SK-N-SH treated with all-trans-retinoic acid at 6 μM for 48 hours (cell line): ENCODE data around the gene SLC7A9.

Experiments used
- ATAC-seq: fragments of 200-7000 bp; cut with Tn5 transposase; 3 replicates; pipeline ENCODE4 v1.9.1; 2020; ENCODE audit warnings: mild to moderate bottlenecking, moderate library complexity
- ARNTL ChIP-seq: fragments of 450-650 bp; formaldehyde crosslinking; IDR thresholded peaks from 2 replicates; pipeline ENCODE4 v1.5.0; 2020; ENCODE audit warnings: low read depth, mild to moderate bottlenecking, moderate library complexity, borderline replicate concordance
- BACH2 ChIP-seq: fragments of 250-450 bp; sonication (Bioruptor Pico); IDR thresholded peaks from 2 replicates; pipeline ENCODE4 v1.9.0; 2021; ENCODE audit warnings: mild to moderate bottlenecking, borderline replicate concordance
- CSDC2 ChIP-seq: fragments of 250-450 bp; sonication (Bioruptor Pico); IDR thresholded peaks from 2 replicates; pipeline ENCODE4 v1.5.0; 2020; ENCODE audit warnings: mild to moderate bottlenecking, moderate library complexity
- ESRRG ChIP-seq: fragments of 250-450 bp; sonication (Bioruptor Pico); IDR thresholded peaks from 2 replicates; pipeline ENCODE4 v1.6.1; 2021; ENCODE audit warnings: mild to moderate bottlenecking
- GLIS3 ChIP-seq: fragments of 250-450 bp; sonication (Bioruptor Pico); IDR thresholded peaks from 2 replicates; pipeline ENCODE4 v1.5.0; 2020; ENCODE audit warnings: mild to moderate bottlenecking, moderate library complexity
- OSR1 ChIP-seq: fragments of 250-450 bp; sonication (Bioruptor Pico); IDR thresholded peaks from 2 replicates; pipeline ENCODE4 v1.8.0; 2022; ENCODE audit warnings: moderate library complexity, mild to moderate bottlenecking, inconsistent platforms
- PPARA ChIP-seq: fragments of 250-450 bp; sonication (Bioruptor Pico); IDR thresholded peaks from 2 replicates; pipeline ENCODE4 v1.5.0; 2020; ENCODE audit warnings: mild to moderate bottlenecking, borderline replicate concordance
- RARB ChIP-seq: fragments of 250-450 bp; sonication (Bioruptor Pico); IDR thresholded peaks from 2 replicates; pipeline ENCODE4 v1.8.0; 2021; ENCODE audit warnings: mild to moderate bottlenecking, moderate library complexity
- SNAI2 ChIP-seq: fragments of 250-450 bp; sonication (Bioruptor Pico); IDR thresholded peaks from 2 replicates; pipeline ENCODE4 v1.5.0; 2020; ENCODE audit warnings: mild to moderate bottlenecking, moderate library complexity
- TCF4 ChIP-seq: fragments of 250-450 bp; sonication (Bioruptor Pico); IDR thresholded peaks from 2 replicates; pipeline ENCODE4 v1.8.0; 2021; ENCODE audit warnings: mild to moderate bottlenecking, moderate library complexity, borderline replicate concordance
- TOX ChIP-seq: fragments of 250-450 bp; sonication (Bioruptor Pico); IDR thresholded peaks from 2 replicates; pipeline ENCODE4 v1.8.0; 2021; ENCODE audit warnings: mild to moderate bottlenecking, moderate library complexity, borderline replicate concordance
- ZC3H10 ChIP-seq: fragments of 250-450 bp; sonication (Bioruptor Pico); IDR thresholded peaks from 2 replicates; pipeline ENCODE4 v1.5.1; 2021; ENCODE audit warnings: mild to moderate bottlenecking, moderate library complexity
- ZFP3 ChIP-seq: fragments of 250-450 bp; sonication (Bioruptor Pico); IDR thresholded peaks from 2 replicates; pipeline ENCODE4 v1.5.0; 2020; ENCODE audit warnings: mild to moderate bottlenecking, moderate library complexity
- ZFP30 ChIP-seq: fragments of 450-650 bp; formaldehyde crosslinking; IDR thresholded peaks from 2 replicates; pipeline ENCODE4 v1.5.0; 2022; ENCODE audit warnings: mild to moderate bottlenecking, moderate library complexity
- ZNF565 ChIP-seq: fragments of 450-650 bp; formaldehyde crosslinking; conservative IDR thresholded peaks from 2 replicates; pipeline ENCODE4 v1.5.0; 2020; ENCODE audit warnings: low read depth, mild to moderate bottlenecking, moderate library complexity
- ZNF70 ChIP-seq: fragments of 450-650 bp; formaldehyde crosslinking; IDR thresholded peaks from 2 replicates; pipeline ENCODE4 v1.5.0; 2020; ENCODE audit warnings: mild to moderate bottlenecking, moderate library complexity
- ZNF8 ChIP-seq: fragments of 450-650 bp; formaldehyde crosslinking; IDR thresholded peaks from 2 replicates; pipeline ENCODE4 v1.5.0; 2020; ENCODE audit warnings: mild to moderate bottlenecking, moderate library complexity
- TF ChIP-seq, protein P1 (sequence below): fragments of 250-450 bp; sonication (Bioruptor Pico); IDR thresholded peaks from 2 replicates; pipeline ENCODE4 v1.8.0; 2020; ENCODE audit warnings: mild to moderate bottlenecking, moderate library complexity, borderline replicate concordance
- TF ChIP-seq, protein P2 (sequence below): fragments of 250-450 bp; sonication (Bioruptor Pico); IDR thresholded peaks from 2 replicates; pipeline ENCODE4 v1.8.0; 2021; ENCODE audit warnings: low read depth, mild to moderate bottlenecking, moderate library complexity, borderline replicate concordance
- TF ChIP-seq, protein P3 (sequence below): fragments of 250-450 bp; sonication (Bioruptor Pico); IDR thresholded peaks from 2 replicates; pipeline ENCODE4 v1.5.0; 2020; ENCODE audit warnings: mild to moderate bottlenecking, moderate library complexity
- TF ChIP-seq, protein P4 (sequence below): fragments of 250-450 bp; sonication (Bioruptor Pico); IDR thresholded peaks from 2 replicates; pipeline ENCODE4 v1.5.1; 2020; ENCODE audit warnings: low read depth, mild to moderate bottlenecking, moderate library complexity

SLC7A9 gene

DNA sequence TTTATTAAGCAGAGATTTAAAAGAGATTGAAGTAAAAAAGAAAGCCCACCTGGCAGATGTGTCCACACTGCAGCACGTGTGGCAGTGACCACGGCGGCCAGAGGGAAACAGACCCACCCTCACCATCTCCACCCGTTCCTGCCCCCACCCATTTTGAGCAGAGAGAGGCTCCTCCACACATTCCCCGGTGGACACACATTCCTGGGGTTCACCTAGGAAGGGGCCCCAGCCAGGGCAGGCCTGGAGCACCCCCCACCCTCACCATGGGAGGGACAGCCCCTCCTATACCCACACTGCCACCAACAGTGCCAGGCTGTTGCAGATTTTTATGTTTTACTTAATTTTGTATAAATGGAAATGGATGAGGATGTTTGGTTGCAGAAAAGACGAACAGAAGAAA is 54.9 kb downstream of the SLC7A9 start (continued):
- TF ChIP-seq, protein P1, sequence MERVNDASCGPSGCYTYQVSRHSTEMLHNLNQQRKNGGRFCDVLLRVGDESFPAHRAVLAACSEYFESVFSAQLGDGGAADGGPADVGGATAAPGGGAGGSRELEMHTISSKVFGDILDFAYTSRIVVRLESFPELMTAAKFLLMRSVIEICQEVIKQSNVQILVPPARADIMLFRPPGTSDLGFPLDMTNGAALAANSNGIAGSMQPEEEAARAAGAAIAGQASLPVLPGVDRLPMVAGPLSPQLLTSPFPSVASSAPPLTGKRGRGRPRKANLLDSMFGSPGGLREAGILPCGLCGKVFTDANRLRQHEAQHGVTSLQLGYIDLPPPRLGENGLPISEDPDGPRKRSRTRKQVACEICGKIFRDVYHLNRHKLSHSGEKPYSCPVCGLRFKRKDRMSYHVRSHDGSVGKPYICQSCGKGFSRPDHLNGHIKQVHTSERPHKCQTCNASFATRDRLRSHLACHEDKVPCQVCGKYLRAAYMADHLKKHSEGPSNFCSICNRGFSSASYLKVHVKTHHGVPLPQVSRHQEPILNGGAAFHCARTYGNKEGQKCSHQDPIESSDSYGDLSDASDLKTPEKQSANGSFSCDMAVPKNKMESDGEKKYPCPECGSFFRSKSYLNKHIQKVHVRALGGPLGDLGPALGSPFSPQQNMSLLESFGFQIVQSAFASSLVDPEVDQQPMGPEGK (CRISPR knock-in tag) = no peak

DNA sequence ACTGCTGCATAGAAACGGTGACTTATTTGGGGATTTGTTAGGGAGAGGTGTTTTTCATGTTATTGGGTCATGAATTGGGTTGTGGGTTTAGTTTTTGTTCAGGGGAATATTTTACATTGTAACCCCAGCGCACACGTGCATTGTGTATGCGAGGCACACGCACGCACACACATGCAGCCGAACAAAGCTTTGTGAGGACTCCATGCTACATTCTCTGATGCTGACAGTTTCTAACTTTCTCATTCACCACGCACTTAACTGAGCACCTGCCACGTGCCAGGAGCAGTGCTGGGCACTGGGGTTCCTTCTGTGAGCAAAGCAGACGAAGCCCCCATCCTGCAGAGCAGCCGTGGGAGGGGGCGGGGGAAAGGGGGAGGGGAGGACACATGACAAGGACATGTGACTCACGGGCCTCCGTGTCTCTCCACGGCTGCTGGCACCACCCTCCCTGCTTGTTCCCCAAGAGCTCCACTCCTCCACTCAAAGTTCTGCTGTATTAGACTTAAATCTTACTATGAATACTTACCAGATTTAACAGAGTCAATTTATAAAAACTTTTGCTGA is 55.6 kb downstream of the SLC7A9 start:
- ATAC-seq = no peak
- TF ChIP-seq, protein P2, sequence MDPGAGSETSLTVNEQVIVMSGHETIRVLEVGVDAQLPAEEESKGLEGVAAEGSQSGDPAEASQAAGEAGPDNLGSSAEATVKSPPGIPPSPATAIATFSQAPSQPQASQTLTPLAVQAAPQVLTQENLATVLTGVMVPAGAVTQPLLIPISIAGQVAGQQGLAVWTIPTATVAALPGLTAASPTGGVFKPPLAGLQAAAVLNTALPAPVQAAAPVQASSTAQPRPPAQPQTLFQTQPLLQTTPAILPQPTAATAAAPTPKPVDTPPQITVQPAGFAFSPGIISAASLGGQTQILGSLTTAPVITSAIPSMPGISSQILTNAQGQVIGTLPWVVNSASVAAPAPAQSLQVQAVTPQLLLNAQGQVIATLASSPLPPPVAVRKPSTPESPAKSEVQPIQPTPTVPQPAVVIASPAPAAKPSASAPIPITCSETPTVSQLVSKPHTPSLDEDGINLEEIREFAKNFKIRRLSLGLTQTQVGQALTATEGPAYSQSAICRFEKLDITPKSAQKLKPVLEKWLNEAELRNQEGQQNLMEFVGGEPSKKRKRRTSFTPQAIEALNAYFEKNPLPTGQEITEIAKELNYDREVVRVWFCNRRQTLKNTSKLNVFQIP (CRISPR knock-in tag) = no peak
- no peak for TF ChIP-seq PPARA (CRISPR knock-in tag)
- no peak for TF ChIP-seq GLIS3 (CRISPR knock-in tag)
- no peak for TF ChIP-seq ARNTL (CRISPR knock-in tag)
- no peak for TF ChIP-seq RARB (CRISPR knock-in tag)
- TF ChIP-seq ZNF70 (CRISPR knock-in tag) = no peak
- no peak for TF ChIP-seq ZNF8 (CRISPR knock-in tag)
- TF ChIP-seq, protein P1 (CRISPR knock-in tag) = no peak
- TF ChIP-seq ZFP30 (CRISPR knock-in tag) = no peak
- no peak for TF ChIP-seq ESRRG
- TF ChIP-seq BACH2 (CRISPR knock-in tag) = no peak
- TF ChIP-seq, protein P3, sequence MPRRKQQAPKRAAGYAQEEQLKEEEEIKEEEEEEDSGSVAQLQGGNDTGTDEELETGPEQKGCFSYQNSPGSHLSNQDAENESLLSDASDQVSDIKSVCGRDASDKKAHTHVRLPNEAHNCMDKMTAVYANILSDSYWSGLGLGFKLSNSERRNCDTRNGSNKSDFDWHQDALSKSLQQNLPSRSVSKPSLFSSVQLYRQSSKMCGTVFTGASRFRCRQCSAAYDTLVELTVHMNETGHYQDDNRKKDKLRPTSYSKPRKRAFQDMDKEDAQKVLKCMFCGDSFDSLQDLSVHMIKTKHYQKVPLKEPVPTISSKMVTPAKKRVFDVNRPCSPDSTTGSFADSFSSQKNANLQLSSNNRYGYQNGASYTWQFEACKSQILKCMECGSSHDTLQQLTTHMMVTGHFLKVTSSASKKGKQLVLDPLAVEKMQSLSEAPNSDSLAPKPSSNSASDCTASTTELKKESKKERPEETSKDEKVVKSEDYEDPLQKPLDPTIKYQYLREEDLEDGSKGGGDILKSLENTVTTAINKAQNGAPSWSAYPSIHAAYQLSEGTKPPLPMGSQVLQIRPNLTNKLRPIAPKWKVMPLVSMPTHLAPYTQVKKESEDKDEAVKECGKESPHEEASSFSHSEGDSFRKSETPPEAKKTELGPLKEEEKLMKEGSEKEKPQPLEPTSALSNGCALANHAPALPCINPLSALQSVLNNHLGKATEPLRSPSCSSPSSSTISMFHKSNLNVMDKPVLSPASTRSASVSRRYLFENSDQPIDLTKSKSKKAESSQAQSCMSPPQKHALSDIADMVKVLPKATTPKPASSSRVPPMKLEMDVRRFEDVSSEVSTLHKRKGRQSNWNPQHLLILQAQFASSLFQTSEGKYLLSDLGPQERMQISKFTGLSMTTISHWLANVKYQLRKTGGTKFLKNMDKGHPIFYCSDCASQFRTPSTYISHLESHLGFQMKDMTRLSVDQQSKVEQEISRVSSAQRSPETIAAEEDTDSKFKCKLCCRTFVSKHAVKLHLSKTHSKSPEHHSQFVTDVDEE (CRISPR knock-in tag) = no peak
- TF ChIP-seq CSDC2 (CRISPR knock-in tag) = no peak

DNA sequence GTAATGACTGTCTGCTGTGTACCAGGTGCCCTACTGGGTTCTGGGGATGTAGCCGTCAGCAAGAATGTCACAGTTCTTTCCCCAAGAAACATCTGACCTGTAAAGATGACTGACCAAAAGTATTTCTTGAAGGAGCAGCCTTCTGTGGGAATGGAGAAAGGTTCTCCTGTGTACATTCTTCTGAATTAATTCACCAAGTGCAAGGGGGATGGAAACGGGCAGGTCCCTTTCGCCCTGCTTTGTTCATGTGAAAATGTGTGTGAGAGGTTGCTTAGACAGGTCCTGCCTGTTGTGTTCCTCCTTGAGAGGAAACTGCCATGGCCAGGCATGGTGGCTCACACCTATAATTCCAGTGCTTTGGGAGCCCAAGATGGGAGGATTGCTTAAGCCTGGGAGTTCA is 57.0 kb downstream of the SLC7A9 start:
- ATAC-seq = no peak
- no peak for TF ChIP-seq ZNF8 (CRISPR knock-in tag)
- no peak for TF ChIP-seq OSR1 (CRISPR knock-in tag)
- no peak for TF ChIP-seq PPARA (CRISPR knock-in tag)
- no peak for TF ChIP-seq ESRRG
- TF ChIP-seq TOX (CRISPR knock-in tag) = no peak
- TF ChIP-seq CSDC2 (CRISPR knock-in tag) = no peak
- no peak for TF ChIP-seq ZC3H10 (CRISPR knock-in tag)
- TF ChIP-seq ZFP3 = no peak
- TF ChIP-seq BACH2 (CRISPR knock-in tag) = no peak
- no peak for TF ChIP-seq SNAI2 (CRISPR knock-in tag)
- no peak for TF ChIP-seq TCF4

DNA sequence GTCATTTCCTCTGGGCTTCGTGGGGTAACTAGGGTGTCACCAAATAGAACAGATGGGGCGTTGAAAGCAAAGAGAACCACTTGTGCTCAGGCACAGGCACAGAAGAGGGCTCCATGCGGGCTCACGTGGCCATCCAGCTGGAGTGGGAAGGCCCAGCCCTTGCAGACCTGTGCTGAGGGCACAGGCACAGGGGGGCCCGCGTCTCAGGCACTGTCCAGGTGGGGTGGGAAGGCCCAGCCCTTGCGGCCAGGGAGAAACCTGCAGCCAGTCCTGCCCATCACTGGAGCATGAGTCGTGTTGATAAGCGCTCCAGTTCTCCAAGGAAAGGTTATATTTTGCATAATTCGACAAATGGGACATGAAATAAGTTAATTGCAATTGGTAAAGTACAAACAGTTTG is 57.5 kb downstream of the SLC7A9 start:
- TF ChIP-seq ZNF70 (CRISPR knock-in tag) (no peak), RARB (CRISPR knock-in tag) (no peak), BACH2 (CRISPR knock-in tag) (no peak), CSDC2 (CRISPR knock-in tag) (no peak), SNAI2 (CRISPR knock-in tag) (no peak), ZNF565 (CRISPR knock-in tag) (no peak), OSR1 (CRISPR knock-in tag) (no peak)
- TF ChIP-seq, protein P3 (CRISPR knock-in tag) = no peak
- TF ChIP-seq, protein P4, sequence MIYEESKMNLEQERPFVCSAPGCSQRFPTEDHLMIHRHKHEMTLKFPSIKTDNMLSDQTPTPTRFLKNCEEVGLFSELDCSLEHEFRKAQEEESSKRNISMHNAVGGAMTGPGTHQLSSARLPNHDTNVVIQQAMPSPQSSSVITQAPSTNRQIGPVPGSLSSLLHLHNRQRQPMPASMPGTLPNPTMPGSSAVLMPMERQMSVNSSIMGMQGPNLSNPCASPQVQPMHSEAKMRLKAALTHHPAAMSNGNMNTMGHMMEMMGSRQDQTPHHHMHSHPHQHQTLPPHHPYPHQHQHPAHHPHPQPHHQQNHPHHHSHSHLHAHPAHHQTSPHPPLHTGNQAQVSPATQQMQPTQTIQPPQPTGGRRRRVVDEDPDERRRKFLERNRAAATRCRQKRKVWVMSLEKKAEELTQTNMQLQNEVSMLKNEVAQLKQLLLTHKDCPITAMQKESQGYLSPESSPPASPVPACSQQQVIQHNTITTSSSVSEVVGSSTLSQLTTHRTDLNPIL (CRISPR knock-in tag) = no peak
- TF ChIP-seq, protein P2 (CRISPR knock-in tag) = no peak
- no peak for ATAC-seq
